A673 (cell line): ENCODE results near the gene NQO1.

ENCODE experiments used
- EZH2 ChIP-seq: fragments of 200-600 bp; sonication (generic); IDR thresholded peaks from 2 replicates; pipeline ENCODE4 v1.6.1; 2017; ENCODE audit warnings: borderline replicate concordance, low read depth, mild to moderate bottlenecking, mixed read lengths, antibody characterized with exemption, low read length; ENCODE audit not compliant: poor library complexity, severe bottlenecking
- TF ChIP-seq, protein P1 (sequence below): fragments of 300-800, 200-600 bp; sonication (generic); conservative IDR thresholded peaks from 2 replicates; pipeline ENCODE4 v1.5.1; 2017; ENCODE audit warnings: low read depth, mild to moderate bottlenecking, antibody characterized with exemption, low read length, moderate library complexity, mixed read lengths

DNA sequence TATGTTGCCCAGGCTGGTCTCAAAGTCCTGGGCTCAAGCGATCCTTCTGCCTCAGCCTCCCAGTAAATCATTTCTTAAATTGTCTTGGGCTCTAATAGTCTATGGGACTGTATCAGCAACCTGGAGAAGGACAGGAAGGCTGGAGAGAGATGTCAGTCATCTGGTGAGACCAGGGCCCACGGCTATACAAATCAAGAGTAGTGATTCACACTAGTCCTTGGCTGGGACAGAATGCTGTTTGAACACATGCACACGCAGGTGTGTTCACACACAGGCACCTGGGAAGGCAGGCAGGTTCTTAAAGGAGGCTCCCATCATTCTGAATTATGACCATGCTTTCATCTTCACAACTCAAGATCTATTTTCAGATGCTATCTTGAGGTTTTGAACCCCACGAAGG, 14.1 kb downstream of the NQO1 start:
- TF ChIP-seq, protein P1, sequence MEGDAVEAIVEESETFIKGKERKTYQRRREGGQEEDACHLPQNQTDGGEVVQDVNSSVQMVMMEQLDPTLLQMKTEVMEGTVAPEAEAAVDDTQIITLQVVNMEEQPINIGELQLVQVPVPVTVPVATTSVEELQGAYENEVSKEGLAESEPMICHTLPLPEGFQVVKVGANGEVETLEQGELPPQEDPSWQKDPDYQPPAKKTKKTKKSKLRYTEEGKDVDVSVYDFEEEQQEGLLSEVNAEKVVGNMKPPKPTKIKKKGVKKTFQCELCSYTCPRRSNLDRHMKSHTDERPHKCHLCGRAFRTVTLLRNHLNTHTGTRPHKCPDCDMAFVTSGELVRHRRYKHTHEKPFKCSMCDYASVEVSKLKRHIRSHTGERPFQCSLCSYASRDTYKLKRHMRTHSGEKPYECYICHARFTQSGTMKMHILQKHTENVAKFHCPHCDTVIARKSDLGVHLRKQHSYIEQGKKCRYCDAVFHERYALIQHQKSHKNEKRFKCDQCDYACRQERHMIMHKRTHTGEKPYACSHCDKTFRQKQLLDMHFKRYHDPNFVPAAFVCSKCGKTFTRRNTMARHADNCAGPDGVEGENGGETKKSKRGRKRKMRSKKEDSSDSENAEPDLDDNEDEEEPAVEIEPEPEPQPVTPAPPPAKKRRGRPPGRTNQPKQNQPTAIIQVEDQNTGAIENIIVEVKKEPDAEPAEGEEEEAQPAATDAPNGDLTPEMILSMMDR = no peak
- no peak for TF ChIP-seq EZH2
